AG10803 (cell line): Measurements from ENCODE around the gene PCYT1A.
"Not testable (repeated sequence)": the region's sequence is repeated elsewhere in the genome, so short reads cannot be mapped to it uniquely, and the experiment has no call there.

Source experiments
- DNase-seq: peaks from one replicate; pipeline ENCODE4 v3.0.0; 2010; ENCODE audit warnings: low read depth
- H3K4me3 ChIP-seq: 2 replicates; pipeline ENCODE4 v1.5.1; 2011; ENCODE audit warnings: mild to moderate bottlenecking, low read length, control low read depth
- TF ChIP-seq, protein P1 (sequence below): conservative IDR thresholded peaks from 2 replicates; pipeline ENCODE4 v1.5.1; 2011; ENCODE audit warnings: mild to moderate bottlenecking, low read length, control low read depth, inconsistent platforms

The PCYT1A gene

GRCh38 chr3:196315821-196316220 lies 28.3 kb upstream of the PCYT1A start:
- H3K4me3 ChIP-seq = no peak overlapping the region
- DNase-seq = no peak
- TF ChIP-seq, protein P1, sequence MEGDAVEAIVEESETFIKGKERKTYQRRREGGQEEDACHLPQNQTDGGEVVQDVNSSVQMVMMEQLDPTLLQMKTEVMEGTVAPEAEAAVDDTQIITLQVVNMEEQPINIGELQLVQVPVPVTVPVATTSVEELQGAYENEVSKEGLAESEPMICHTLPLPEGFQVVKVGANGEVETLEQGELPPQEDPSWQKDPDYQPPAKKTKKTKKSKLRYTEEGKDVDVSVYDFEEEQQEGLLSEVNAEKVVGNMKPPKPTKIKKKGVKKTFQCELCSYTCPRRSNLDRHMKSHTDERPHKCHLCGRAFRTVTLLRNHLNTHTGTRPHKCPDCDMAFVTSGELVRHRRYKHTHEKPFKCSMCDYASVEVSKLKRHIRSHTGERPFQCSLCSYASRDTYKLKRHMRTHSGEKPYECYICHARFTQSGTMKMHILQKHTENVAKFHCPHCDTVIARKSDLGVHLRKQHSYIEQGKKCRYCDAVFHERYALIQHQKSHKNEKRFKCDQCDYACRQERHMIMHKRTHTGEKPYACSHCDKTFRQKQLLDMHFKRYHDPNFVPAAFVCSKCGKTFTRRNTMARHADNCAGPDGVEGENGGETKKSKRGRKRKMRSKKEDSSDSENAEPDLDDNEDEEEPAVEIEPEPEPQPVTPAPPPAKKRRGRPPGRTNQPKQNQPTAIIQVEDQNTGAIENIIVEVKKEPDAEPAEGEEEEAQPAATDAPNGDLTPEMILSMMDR = no peak

DNA sequence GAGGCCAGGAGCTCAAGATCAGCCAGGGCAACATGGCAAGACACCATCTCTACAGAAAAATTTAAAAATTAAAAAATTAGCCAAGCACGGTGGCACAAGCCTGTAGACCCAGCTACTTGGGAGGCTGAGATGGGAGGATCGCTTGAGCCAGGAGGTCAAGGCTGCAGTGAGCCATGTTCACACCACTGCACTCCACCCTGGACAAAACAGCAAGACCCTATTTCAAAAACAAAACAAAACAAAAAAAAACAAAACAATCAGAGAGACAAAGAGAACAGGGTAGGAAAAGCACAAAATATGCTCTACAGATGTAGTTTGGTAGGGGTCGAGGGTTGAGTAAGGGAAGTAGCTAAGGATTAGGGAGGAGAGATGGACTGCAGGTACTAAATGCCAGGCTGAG lies 27.1 kb upstream of the PCYT1A start:
- TF ChIP-seq, protein P1 = no peak
- no peak overlapping the region for H3K4me3 ChIP-seq
- no peak for DNase-seq

GRCh38 chr3:196314086-196314485 lies 26.6 kb upstream of the PCYT1A start:
- not testable (repeated sequence) for DNase-seq, H3K4me3 ChIP-seq

- not testable (repeated sequence) for H3K4me3 ChIP-seq, DNase-seq
Observed at GRCh38 chr3:196302960-196303359, 15.4 kb upstream of the PCYT1A start.

- H3K4me3 ChIP-seq, DNase-seq: not testable (repeated sequence)
Observed at GRCh38 chr3:196302551-196302950, 15.0 kb upstream of the PCYT1A start.

- TF ChIP-seq, protein P1 = no peak
- no peak overlapping the region for H3K4me3 ChIP-seq
- DNase-seq = no peak
Observed at GRCh38 chr3:196298521-196298920, 11.0 kb upstream of the PCYT1A start.

GRCh38 chr3:196292286-196292923 lies 4.9 kb upstream of the PCYT1A start:
- TF ChIP-seq, protein P1 = no peak
- H3K4me3 ChIP-seq = no peak overlapping the region
- no peak for DNase-seq

DNA sequence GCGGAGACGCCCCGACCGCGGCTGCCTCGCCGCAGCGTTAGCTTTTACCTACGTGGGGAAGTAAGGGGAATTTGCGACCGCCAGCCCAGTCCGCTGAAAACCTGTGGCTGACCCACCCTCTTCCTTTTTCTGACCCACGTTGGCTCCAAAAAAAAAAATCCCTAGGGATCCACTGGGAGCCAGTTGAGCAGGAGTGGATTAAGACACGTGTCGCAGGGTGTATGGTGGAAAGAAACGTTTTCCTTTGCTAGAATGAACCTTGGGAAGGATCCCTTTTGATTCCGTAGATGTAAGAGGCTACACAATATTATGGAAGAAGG lies 575 bp upstream of the PCYT1A start:
- peak; percentile 44 for DNase-seq

DNA sequence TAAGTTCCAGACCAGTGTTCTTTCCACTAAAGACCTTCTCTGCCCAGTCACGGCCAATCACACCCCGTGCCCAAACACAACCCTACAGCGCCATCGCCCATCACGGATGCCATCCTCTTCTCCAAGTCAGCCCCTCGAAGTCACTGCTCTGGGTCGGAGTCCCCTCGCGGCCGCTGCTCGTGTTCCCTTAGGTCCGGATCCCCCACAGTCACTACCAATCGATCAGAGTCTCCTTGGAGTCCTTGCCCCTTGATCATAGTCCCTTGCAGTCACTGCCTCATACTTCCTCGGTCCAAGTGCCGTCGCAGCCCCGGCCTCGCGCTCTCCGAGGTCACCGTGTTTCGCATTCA lies 461 bp downstream of the PCYT1A start:
- DNase-seq = peak; percentile 25
- peak overlapping the region; percentile 100 for H3K4me3 ChIP-seq
- TF ChIP-seq, protein P1 = 0 out of 2 replicates have a peak, but pooled peaks have one; percentile 1

More for the DNA sequence above, 575 bp upstream of the PCYT1A start:
- peak overlapping the region; percentile 100 for H3K4me3 ChIP-seq
- TF ChIP-seq, protein P1 = no peak
